T47D (cell line): ENCODE measurements around the gene AHNAK.
A peak's percentile ranks its signal among the peaks of the same experiment; 100 is the strongest.

Experiments used
- DNase-seq, 2 experiments: peaks; one replicate each; pipeline versions ENCODE4 v3.0.0 to v3.0.0-alpha.2; 2011 to 2012; ENCODE audit warnings: low read depth in 1 of 2, low spot score in 1 of 2
- JUND ChIP-seq: IDR thresholded peaks from 2 replicates; pipeline ENCODE4 v1.6.1; 2012; ENCODE audit warnings: low read depth
- in situ Hi-C: cut with HindIII; loops from 2 replicates; pipeline ENCODE4 v1.10.0; 2016; ENCODE audit warnings: low sequenced_read_pairs, low pct_unique_long_range_greater_than_20kb

AHNAK gene

GRCh38 chr11:62498492-62499286 lies 47.9 kb downstream of the AHNAK start:
- in situ Hi-C loops = no loop called here
- no peak for TF ChIP-seq JUND
- no peak for DNase-seq

- in situ Hi-C loops = no loop called here
- no peak for DNase-seq
- TF ChIP-seq JUND = no peak
These were observed 48.6 kb downstream of the AHNAK start for GRCh38 chr11:62498031-62498430.

GRCh38 chr11:62497132-62497801 lies 49.3 kb downstream of the AHNAK start:
- in situ Hi-C loops = no loop called here
- no peak for TF ChIP-seq JUND
- peak; percentile 76 to 90 for DNase-seq

- DNase-seq = no peak
- in situ Hi-C loops = no loop called here
- TF ChIP-seq JUND = no peak
These were observed 49.9 kb downstream of the AHNAK start for GRCh38 chr11:62496676-62497075.

- DNase-seq = no peak
- in situ Hi-C loops = no loop called here
- TF ChIP-seq JUND = no peak
These were observed 52.4 kb downstream of the AHNAK start for GRCh38 chr11:62494246-62494645.

- no peak for DNase-seq
- in situ Hi-C loops = no loop called here
- no peak for TF ChIP-seq JUND
These were observed 52.8 kb downstream of the AHNAK start for GRCh38 chr11:62493801-62494200.

GRCh38 chr11:62492586-62492985 lies 54.0 kb downstream of the AHNAK start:
- in situ Hi-C loops = no loop called here
- no peak for TF ChIP-seq JUND

GRCh38 chr11:62491571-62492329 lies 54.9 kb downstream of the AHNAK start:
- no peak for TF ChIP-seq JUND
- DNase-seq = no peak
- in situ Hi-C loops = no loop called here

More at GRCh38 chr11:62492586-62492985, 54.0 kb downstream of the AHNAK start:
- DNase-seq = no peak

GRCh38 chr11:62489204-62489603 lies 57.4 kb downstream of the AHNAK start:
- in situ Hi-C loops = no loop called here
- no peak for DNase-seq
- no peak for TF ChIP-seq JUND

GRCh38 chr11:62487738-62488551 lies 58.7 kb downstream of the AHNAK start:
- DNase-seq = peak; percentile 43 to 45
- no peak for TF ChIP-seq JUND
- in situ Hi-C loops = no loop called here

- in situ Hi-C loops = no loop called here
- no peak for TF ChIP-seq JUND
These were observed 59.5 kb downstream of the AHNAK start for GRCh38 chr11:62487136-62487535.

GRCh38 chr11:62484352-62484751 lies 62.3 kb downstream of the AHNAK start:
- DNase-seq = no peak
- TF ChIP-seq JUND = no peak
- in situ Hi-C loops = no loop called here

More at GRCh38 chr11:62487136-62487535, 59.5 kb downstream of the AHNAK start:
- no peak for DNase-seq
